ENCODE data around the gene C5.

Gene C5

DNA sequence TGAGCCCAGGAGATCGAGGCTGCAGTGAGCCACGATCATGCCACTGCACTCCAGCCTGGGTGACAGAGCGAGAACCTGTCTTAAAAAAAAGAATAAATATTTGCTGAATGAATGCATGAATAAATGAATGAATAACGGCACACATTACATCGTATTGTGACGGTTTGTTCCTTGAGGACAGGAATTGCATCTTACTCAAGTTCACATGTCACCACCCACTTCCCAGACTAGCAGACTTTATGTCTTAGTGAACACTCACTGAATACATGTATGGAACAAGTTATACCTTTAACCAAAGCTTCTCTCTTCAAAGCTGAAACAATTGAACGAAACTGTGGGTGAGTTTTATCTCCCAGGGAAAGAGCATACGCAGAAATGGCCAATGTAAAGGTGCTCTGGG is 70.3 kb downstream of the C5 start:
- Histone ChIP-seq H3K27ac (ENCODE audit: low read depth, low read length) (no peak overlapping the region), H3K4me3 (ENCODE audit: low read depth, low read length) (no peak overlapping the region), H3K4me1 (ENCODE audit: control insufficient read depth in 1 of 2, insufficient read depth in 2 of 2, low read length in 2 of 2) (no peaks in the 10 kb centered on the region), H3K79me1 (ENCODE audit: low read length) (no peaks in the 10 kb centered on the region), H2BK120ac (ENCODE audit: insufficient read depth, low read length, poor library complexity) (no peak overlapping the region), H3K9ac (ENCODE audit: low read length) (no peak overlapping the region), H4K12ac (ENCODE audit: low read depth, low read length) (no peak overlapping the region), H2BK5ac (ENCODE audit: low read depth, low read length, poor library complexity) (no peak overlapping the region), H3K14ac (ENCODE audit: low read length) (no peak overlapping the region), H3K23ac (ENCODE audit: low read length) (no peak overlapping the region), H4K91ac (ENCODE audit: low read depth, low read length) (no peak overlapping the region), H4K8ac (ENCODE audit: low read depth, low read length) (no peak overlapping the region), H3K27me3 (ENCODE audit: insufficient read depth, low read length) (no peaks in the 10 kb centered on the region), H2BK12ac (ENCODE audit: low read length) (no peak overlapping the region), H3K79me2 (ENCODE audit: control insufficient read depth, insufficient read depth, low read length, poor library complexity) (no peaks in the 10 kb centered on the region), H3K4ac (ENCODE audit: low read depth, low read length) (no peak overlapping the region), H3K36me3 (ENCODE audit: control insufficient read depth in 1 of 2, insufficient read depth in 2 of 2, low read length in 2 of 2) (no peaks in the 10 kb centered on the region), H2AFZ (ENCODE audit: insufficient read depth, low read length, poor library complexity) (no peak overlapping the region), H3K4me2 (ENCODE audit: low read length) (no peak overlapping the region), H2AK5ac (ENCODE audit: low read length) (no peak overlapping the region), H3K18ac (ENCODE audit: low read length) (no peak overlapping the region), H3K9me3 (ENCODE audit: insufficient read depth, low read depth, low read length) (no peaks in the 10 kb centered on the region)
- WGBS (ENCODE audit: extremely low coverage, insufficient coverage, insufficient read length), result no CpG with 5 or more reads among the region's 8 CpGs
- DNase-seq, result no peak

DNA sequence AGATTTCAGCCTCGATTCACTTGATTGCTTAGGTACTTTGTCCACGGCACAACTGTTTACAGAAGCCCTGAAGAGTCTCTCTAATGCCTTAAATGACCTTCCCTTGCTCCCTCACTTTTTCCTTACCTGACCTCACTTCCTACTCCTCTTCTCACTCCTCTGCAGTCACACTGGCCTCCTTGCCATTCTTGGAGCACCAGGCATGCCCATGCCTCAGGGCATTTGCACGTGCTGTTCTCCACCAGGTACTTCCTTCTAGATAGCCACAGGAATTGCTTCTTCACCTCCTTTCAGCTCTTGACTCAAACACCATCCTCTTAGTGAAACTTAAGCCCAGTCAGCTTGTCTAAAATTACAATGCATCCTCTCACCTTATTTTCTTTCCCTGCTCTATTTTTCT is 71.1 kb downstream of the C5 start:
- no peak for DNase-seq
- H3K4me2 ChIP-seq (ENCODE audit: low read length), result no peak overlapping the region
- no peaks in the 10 kb centered on the region for H3K36me3 ChIP-seq (ENCODE audit: control insufficient read depth in 1 of 2, insufficient read depth in 2 of 2, low read length in 2 of 2)
- H3K79me2 ChIP-seq (ENCODE audit: control insufficient read depth, insufficient read depth, low read length, poor library complexity), result no peaks in the 10 kb centered on the region
- H2BK5ac ChIP-seq (ENCODE audit: low read depth, low read length, poor library complexity), result no peak overlapping the region
- H3K79me1 ChIP-seq (ENCODE audit: low read length), result no peaks in the 10 kb centered on the region
- no peak overlapping the region for H3K23ac ChIP-seq (ENCODE audit: low read length)
- no peak overlapping the region for H3K18ac ChIP-seq (ENCODE audit: low read length)
- H4K12ac ChIP-seq (ENCODE audit: low read depth, low read length), result no peak overlapping the region
- no peak overlapping the region for H3K9ac ChIP-seq (ENCODE audit: low read length)
- no peak overlapping the region for H2BK12ac ChIP-seq (ENCODE audit: low read length)
- no peak overlapping the region for H4K8ac ChIP-seq (ENCODE audit: low read depth, low read length)
- no peaks in the 10 kb centered on the region for H3K4me1 ChIP-seq (ENCODE audit: control insufficient read depth in 1 of 2, insufficient read depth in 2 of 2, low read length in 2 of 2)
- H4K91ac ChIP-seq (ENCODE audit: low read depth, low read length), result no peak overlapping the region
- no peaks in the 10 kb centered on the region for H3K9me3 ChIP-seq (ENCODE audit: insufficient read depth, low read depth, low read length)
- H3K14ac ChIP-seq (ENCODE audit: low read length), result no peak overlapping the region
- H3K4ac ChIP-seq (ENCODE audit: low read depth, low read length), result no peak overlapping the region
- H2AK5ac ChIP-seq (ENCODE audit: low read length), result no peak overlapping the region
- no peaks in the 10 kb centered on the region for H3K27me3 ChIP-seq (ENCODE audit: insufficient read depth, low read length)
- no CpG with 5 or more reads among the region's 3 CpGs for WGBS (ENCODE audit: extremely low coverage, insufficient coverage, insufficient read length)
- H2AFZ ChIP-seq (ENCODE audit: insufficient read depth, low read length, poor library complexity), result no peak overlapping the region
- H2BK120ac ChIP-seq (ENCODE audit: insufficient read depth, low read length, poor library complexity), result no peak overlapping the region
- no peak overlapping the region for H3K4me3 ChIP-seq (ENCODE audit: low read depth, low read length)
- no peak overlapping the region for H3K27ac ChIP-seq (ENCODE audit: low read depth, low read length)

DNA sequence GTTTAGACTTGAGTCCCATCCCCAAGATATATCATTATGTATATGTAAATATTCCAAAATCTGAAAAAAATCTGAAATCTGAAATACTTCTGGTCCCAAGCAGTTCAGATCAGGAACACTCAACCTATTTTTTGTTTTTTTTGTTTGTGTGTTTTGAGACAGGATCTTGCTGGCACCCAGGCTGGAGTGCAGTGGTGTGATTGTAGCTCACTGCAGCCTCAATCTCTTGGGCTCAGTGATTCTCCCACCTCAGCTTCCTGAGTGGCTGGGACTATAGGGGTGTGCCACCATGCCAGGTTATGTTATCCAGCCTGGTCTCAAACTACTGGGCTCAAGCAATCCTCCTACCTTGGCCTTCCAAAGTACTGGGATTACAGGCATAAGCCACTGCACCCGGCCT is 72.8 kb downstream of the C5 start:
- H3K18ac ChIP-seq (ENCODE audit: low read length), result no peak overlapping the region
- H4K8ac ChIP-seq (ENCODE audit: low read depth, low read length), result no peak overlapping the region
- H3K4me2 ChIP-seq (ENCODE audit: low read length), result no peak overlapping the region
- no peaks in the 10 kb centered on the region for H3K4me1 ChIP-seq (ENCODE audit: control insufficient read depth in 1 of 2, insufficient read depth in 2 of 2, low read length in 2 of 2)
- H3K27ac ChIP-seq (ENCODE audit: low read depth, low read length), result no peak overlapping the region
- H3K4ac ChIP-seq (ENCODE audit: low read depth, low read length), result no peak overlapping the region
- H3K4me3 ChIP-seq (ENCODE audit: low read depth, low read length), result no peak overlapping the region
- H2AFZ ChIP-seq (ENCODE audit: insufficient read depth, low read length, poor library complexity), result no peak overlapping the region
- H3K36me3 ChIP-seq (ENCODE audit: control insufficient read depth in 1 of 2, insufficient read depth in 2 of 2, low read length in 2 of 2), result no peaks in the 10 kb centered on the region
- no peak overlapping the region for H2AK5ac ChIP-seq (ENCODE audit: low read length)
- no peaks in the 10 kb centered on the region for H3K27me3 ChIP-seq (ENCODE audit: insufficient read depth, low read length)
- no peak overlapping the region for H3K14ac ChIP-seq (ENCODE audit: low read length)
- H4K12ac ChIP-seq (ENCODE audit: low read depth, low read length), result no peak overlapping the region
- no peak overlapping the region for H3K23ac ChIP-seq (ENCODE audit: low read length)
- no peak overlapping the region for H2BK120ac ChIP-seq (ENCODE audit: insufficient read depth, low read length, poor library complexity)
- H4K91ac ChIP-seq (ENCODE audit: low read depth, low read length), result no peak overlapping the region
- no peak for DNase-seq
- no CpG with 5 or more reads among the region's 1 CpG for WGBS (ENCODE audit: extremely low coverage, insufficient coverage, insufficient read length)
- H2BK5ac ChIP-seq (ENCODE audit: low read depth, low read length, poor library complexity), result no peak overlapping the region
- H3K79me2 ChIP-seq (ENCODE audit: control insufficient read depth, insufficient read depth, low read length, poor library complexity), result no peaks in the 10 kb centered on the region
- H3K9ac ChIP-seq (ENCODE audit: low read length), result no peak overlapping the region
- no peak overlapping the region for H2BK12ac ChIP-seq (ENCODE audit: low read length)
- H3K9me3 ChIP-seq (ENCODE audit: insufficient read depth, low read depth, low read length), result no peaks in the 10 kb centered on the region
- no peaks in the 10 kb centered on the region for H3K79me1 ChIP-seq (ENCODE audit: low read length)

DNA sequence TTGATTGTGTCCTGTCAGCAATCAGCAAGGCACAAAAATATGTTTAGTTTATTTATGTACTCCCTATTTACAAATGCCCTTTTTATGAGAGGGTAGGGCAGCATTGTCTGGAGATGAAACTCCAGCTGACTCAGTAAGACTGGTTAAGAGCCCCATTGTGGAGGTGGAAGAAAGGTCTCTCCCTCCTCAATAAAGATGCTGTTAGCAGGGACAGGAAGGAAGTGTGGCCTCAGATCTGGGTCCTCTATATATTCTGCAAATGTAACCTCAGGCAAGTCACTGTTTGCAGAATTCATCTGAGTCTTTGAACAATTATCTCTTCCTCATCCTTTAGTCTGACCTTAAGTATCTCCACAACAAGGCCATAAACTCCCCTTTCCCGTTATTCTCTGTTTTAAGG is 75.2 kb downstream of the C5 start:
- H3K4me2 ChIP-seq (ENCODE audit: low read length), result no peak overlapping the region
- H3K4me3 ChIP-seq (ENCODE audit: low read depth, low read length), result no peak overlapping the region
- no peak overlapping the region for H3K9ac ChIP-seq (ENCODE audit: low read length)
- H4K8ac ChIP-seq (ENCODE audit: low read depth, low read length), result no peak overlapping the region
- H4K91ac ChIP-seq (ENCODE audit: low read depth, low read length), result no peak overlapping the region
- H3K79me1 ChIP-seq (ENCODE audit: low read length), result no peaks in the 10 kb centered on the region
- no peak overlapping the region for H3K14ac ChIP-seq (ENCODE audit: low read length)
- no peak overlapping the region for H2AFZ ChIP-seq (ENCODE audit: insufficient read depth, low read length, poor library complexity)
- no peaks in the 10 kb centered on the region for H3K79me2 ChIP-seq (ENCODE audit: control insufficient read depth, insufficient read depth, low read length, poor library complexity)
- WGBS (ENCODE audit: extremely low coverage, insufficient coverage, insufficient read length), result no CpG with 5 or more reads among the region's 1 CpG
- H2BK5ac ChIP-seq (ENCODE audit: low read depth, low read length, poor library complexity), result no peak overlapping the region
- H4K12ac ChIP-seq (ENCODE audit: low read depth, low read length), result no peak overlapping the region
- no peak overlapping the region for H2BK12ac ChIP-seq (ENCODE audit: low read length)
- H3K4me1 ChIP-seq (ENCODE audit: control insufficient read depth in 1 of 2, insufficient read depth in 2 of 2, low read length in 2 of 2), result no peaks in the 10 kb centered on the region
- DNase-seq, result no peak
- H2BK120ac ChIP-seq (ENCODE audit: insufficient read depth, low read length, poor library complexity), result no peak overlapping the region
- H3K23ac ChIP-seq (ENCODE audit: low read length), result no peak overlapping the region
- no peaks in the 10 kb centered on the region for H3K36me3 ChIP-seq (ENCODE audit: control insufficient read depth in 1 of 2, insufficient read depth in 2 of 2, low read length in 2 of 2)
- no peak overlapping the region for H3K18ac ChIP-seq (ENCODE audit: low read length)
- H3K27ac ChIP-seq (ENCODE audit: low read depth, low read length), result no peak overlapping the region
- no peak overlapping the region for H2AK5ac ChIP-seq (ENCODE audit: low read length)
- no peaks in the 10 kb centered on the region for H3K9me3 ChIP-seq (ENCODE audit: insufficient read depth, low read depth, low read length)
- H3K4ac ChIP-seq (ENCODE audit: low read depth, low read length), result no peak overlapping the region
- no peaks in the 10 kb centered on the region for H3K27me3 ChIP-seq (ENCODE audit: insufficient read depth, low read length)

All from trophoblast cell (in vitro differentiated cells and primary cell).